Measurements from ENCODE around the gene GPC4.

Gene GPC4

DNA sequence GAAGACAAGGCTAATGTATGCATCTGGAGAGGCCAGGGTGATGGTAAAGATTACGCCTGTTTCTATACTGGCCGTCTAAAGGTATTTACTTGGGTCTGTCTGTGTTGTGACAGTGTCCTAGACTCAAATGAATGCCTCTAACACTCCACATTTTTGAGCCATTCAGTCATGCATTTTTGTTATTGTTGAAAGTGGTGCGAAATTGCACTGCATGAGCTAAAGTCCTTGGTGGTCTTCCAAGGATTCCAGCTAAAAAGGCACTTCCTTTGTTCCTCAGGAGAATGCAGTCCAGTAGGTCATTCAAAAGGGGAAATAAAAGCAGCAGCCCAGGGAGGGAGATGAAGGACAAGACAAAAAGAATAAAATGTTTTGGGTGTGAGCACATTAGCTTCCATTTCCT lies 3.0 kb downstream of the GPC4 start:
- no peak for DNase-seq (ENCODE audit: low read depth in 2 of 3, low spot score in 1 of 3)

- no peak for DNase-seq (ENCODE audit: low read depth in 2 of 3, low spot score in 1 of 3)
Observed at GRCh38 chrX:133410550-133410949, 4.7 kb downstream of the GPC4 start.

GRCh38 chrX:133405498-133406185 lies 9.6 kb downstream of the GPC4 start:
- no peak for DNase-seq (ENCODE audit: low read depth in 2 of 3, low spot score in 1 of 3)

DNA sequence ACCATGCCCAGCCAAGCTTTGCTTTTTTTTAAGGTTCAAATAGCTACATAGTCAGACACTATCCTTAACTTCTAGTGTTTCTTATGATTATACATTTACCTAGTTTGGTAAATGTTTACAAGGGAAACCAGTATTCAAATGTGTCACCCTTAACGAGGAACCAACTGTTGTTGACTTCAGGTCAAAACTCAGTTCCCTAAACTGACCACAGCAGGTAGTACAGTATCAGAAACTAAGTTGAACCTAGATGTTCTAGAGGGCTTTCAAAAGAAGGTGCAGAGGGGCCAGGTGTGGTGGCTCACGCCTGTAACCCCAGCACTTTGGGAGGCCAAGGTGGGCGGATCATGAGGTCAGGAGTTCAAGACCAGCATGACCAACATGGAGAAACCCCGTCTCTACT lies 11.3 kb downstream of the GPC4 start:
- DNase-seq (ENCODE audit: low read depth in 2 of 3, low spot score in 1 of 3), result no peak

DNA sequence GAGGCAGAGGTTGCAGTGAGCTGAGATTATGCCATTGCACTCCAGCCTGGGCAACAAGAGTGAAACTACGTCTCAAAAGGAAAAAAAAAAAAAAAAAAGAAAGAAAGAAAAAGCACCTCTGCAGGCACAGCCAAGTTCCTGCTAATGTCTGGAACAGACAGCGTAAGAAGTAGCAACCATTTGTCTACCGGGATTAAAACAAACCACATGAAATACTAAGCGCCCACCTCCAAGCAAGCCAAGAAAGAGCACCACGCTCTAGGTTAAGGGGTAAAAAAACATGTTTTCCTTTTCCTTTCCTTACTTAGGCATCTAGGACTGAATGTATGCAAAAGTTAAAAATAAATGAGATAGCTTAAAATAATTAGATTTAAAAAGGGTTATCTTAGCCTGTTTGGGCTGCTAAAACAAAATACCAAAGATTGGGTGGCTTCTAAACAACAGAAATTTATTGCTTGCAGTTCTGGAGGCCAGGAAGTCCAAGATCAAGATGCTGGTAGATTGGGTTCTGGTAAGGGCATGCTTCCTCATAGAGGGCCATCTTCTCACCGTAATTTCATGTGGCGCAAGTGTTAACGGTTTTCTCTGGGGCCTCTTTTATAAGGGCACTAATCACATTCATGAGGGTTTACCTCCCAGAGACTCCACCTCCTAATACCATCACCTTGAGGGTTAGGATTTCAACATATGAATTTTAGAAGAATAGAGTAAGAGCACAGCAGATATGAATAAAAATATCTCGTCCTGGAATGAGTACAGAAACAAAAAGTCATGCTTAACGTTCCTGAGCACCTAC lies 12.3 kb downstream of the GPC4 start:
- DNase-seq (ENCODE audit: low read depth in 2 of 3, low spot score in 1 of 3), result no peak

DNA sequence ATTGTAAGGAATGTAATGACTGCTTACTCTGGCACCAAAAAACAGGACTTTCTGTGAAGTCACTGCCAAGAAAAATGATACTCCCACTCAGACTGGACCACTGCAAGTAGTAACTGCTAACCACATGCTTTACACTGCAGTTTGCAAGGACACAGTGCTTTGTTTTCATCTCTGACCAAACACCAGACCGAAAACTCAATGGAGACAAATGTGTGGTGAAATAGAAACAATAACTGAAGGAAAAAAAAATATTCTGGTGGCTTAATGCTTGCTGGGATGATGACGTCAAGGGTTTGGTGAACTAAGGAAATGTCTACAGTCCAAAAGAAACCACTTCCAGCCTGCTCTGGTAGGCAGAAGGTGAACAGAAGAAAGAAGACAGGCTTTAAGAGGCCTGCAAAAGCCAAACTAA lies 13.2 kb downstream of the GPC4 start:
- no peak for DNase-seq (ENCODE audit: low read depth in 2 of 3, low spot score in 1 of 3)

DNA sequence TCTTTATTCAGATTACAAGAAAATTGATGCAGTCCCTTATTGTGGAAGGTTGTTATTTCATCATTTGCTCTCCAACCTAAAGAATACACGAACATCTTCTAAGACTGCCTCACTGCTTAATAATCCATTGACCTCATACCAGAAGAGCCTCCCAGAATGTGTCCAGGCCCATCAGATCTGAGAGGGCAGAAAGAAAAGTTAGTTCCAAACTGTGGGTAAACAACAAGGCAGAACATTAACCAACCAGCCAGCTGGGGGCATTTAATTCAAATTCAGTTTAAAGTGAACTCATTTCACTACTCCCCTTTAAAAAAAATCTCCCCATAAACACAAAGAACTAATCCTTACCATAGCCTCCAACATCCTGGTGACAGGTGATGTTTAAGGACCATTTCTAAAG lies 13.8 kb downstream of the GPC4 start:
- no peak for DNase-seq (ENCODE audit: low read depth in 2 of 3, low spot score in 1 of 3)

GRCh38 chrX:133399411-133399810 lies 15.9 kb downstream of the GPC4 start:
- no peak for DNase-seq (ENCODE audit: low read depth in 2 of 3, low spot score in 1 of 3)

- no peak for DNase-seq (ENCODE audit: low read depth in 2 of 3, low spot score in 1 of 3)
Observed at GRCh38 chrX:133394765-133395164, 20.5 kb downstream of the GPC4 start.

DNA sequence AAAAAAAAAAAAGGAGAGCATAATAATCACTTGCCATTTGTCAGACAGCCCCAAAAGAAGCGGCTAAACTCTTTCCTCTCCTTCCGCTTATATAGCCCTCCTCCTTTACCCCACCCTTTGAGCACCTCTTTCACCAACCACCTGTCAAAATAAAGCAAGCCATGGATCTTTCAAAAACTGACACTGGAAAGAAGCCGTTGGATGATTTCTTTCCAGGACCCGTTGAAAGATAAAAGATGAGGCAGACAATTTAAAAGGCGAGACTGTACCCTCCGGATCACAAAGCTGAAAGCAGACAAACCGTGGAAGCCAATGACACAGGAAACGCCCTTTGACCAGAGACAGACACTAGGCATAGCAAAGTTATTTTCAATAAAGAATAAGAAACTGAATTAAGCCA lies 22.6 kb downstream of the GPC4 start:
- no peak for DNase-seq (ENCODE audit: low read depth in 2 of 3, low spot score in 1 of 3)

GRCh38 chrX:133391111-133391510 lies 24.2 kb downstream of the GPC4 start:
- no peak for DNase-seq (ENCODE audit: low read depth in 2 of 3, low spot score in 1 of 3)

DNA sequence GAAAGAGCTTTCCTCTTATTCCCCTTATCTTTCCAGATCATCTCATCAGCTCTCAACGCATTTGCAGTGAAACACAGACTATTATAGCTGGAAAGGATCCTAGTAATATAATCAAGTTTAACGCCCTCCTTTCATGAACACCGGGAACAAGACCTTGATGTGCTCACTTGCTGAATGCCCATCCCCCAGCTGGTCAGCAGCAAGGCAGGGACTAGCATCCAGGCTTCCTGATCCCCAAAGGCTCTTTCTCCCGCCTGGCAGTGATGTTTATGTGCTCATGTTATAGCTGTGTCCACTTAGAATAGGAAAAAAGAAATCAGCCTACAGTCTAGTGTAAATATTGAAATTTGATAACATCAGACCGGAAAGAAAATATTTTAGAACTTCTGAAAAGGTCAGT lies 24.6 kb downstream of the GPC4 start:
- no peak for DNase-seq (ENCODE audit: low read depth in 2 of 3, low spot score in 1 of 3)

DNA sequence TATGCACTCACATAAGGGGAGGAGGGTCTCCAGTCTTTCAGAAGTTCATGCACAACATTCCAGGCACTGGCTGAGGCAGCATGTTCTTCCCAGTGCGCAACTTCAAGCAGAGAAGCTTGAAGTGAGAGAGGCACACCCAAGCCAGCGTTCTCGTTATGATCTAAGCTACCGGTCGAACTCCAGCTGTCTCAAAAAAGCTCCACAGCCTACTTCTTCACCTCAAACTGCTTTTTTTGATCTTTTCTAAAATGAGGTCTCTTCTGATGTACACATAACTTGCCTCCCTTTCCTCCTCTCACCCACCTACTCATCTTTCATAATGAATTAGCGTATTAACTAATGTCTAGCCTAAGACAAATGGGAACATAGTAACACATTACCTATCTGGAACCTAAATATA lies 25.3 kb downstream of the GPC4 start:
- no peak for DNase-seq (ENCODE audit: low read depth in 2 of 3, low spot score in 1 of 3)

GRCh38 chrX:133384454-133384853 lies 30.8 kb downstream of the GPC4 start:
- no peak for DNase-seq (ENCODE audit: low read depth in 2 of 3, low spot score in 1 of 3)

GRCh38 chrX:133380711-133381619 lies 34.3 kb downstream of the GPC4 start:
- DNase-seq (ENCODE audit: low read depth in 2 of 3, low spot score in 1 of 3), result no peak

GRCh38 chrX:133376422-133376821 lies 38.9 kb downstream of the GPC4 start:
- DNase-seq (ENCODE audit: low read depth in 2 of 3, low spot score in 1 of 3), result no peak

DNA sequence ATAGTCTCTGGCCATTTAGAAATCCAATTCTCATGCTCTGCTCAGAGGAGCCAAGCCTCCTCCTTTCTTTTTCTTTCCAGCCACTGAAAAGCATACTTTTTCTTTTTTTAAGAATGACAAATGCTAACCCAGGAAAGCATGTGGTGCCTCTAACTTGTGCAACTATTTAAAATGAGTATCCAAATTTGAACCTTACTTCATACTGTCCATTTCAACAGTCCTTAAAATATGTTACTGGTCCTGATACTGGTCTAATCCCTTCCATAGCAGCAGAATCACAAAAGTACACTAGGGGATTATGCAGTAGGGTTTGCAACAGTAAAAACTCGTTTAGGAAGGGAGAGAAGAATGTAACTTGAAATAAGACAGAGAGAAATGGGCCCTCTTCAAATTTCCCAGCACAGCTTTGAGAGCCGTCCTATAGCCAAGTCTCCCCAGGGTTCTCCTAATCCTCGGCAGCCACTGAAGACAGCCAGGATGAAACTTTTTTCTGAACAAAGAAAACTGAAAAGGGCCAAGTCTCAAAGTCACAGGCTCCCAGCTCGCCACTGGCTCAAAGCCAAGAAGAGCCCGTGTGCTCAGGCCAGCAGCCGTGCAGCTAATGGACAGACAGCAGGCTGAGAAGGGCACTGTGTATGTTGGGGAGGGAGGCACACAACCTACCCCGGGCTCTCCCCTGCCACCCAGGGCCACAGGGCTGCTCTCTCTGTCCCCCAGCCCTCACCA lies 39.5 kb downstream of the GPC4 start:
- no peak for DNase-seq (ENCODE audit: low read depth in 2 of 3, low spot score in 1 of 3)

- no peak for DNase-seq (ENCODE audit: low read depth in 2 of 3, low spot score in 1 of 3)
Observed at GRCh38 chrX:133374874-133375387, 40.4 kb downstream of the GPC4 start.

- DNase-seq (ENCODE audit: low read depth in 2 of 3, low spot score in 1 of 3), result no peak
Observed at GRCh38 chrX:133373386-133374079, 41.8 kb downstream of the GPC4 start.

- DNase-seq (ENCODE audit: low read depth in 2 of 3, low spot score in 1 of 3), result no peak
Observed at GRCh38 chrX:133370696-133371275, 44.5 kb downstream of the GPC4 start.

All from stimulated activated CD4-positive, alpha-beta T cell treated with anti-CD3 and anti-CD28 coated beads, Interleukin-12 subunit alpha, Interleukin-12 subunit beta, amount 100 ng/mL, for 48 hours (primary cell).